GM18499 (cell line): ENCODE measurements around the gene HEBP1.

Experiments
- ATAC-seq: cut with Tn5 transposase; IDR thresholded peaks from one replicate; pipeline ENCODE4 v1.9.1; 2021; ENCODE audit warnings: moderate number of reproducible peaks; ENCODE audit not compliant: insufficient read depth, unreplicated experiment

HEBP1 gene

GRCh38 chr12:13026286-13026685 lies 26.2 kb upstream of the HEBP1 start:
- no peak for ATAC-seq

- ATAC-seq, result no peak
These were observed 24.5 kb upstream of the HEBP1 start for GRCh38 chr12:13024531-13024916.

- ATAC-seq, result no peak
These were observed 23.9 kb upstream of the HEBP1 start for GRCh38 chr12:13023811-13024530.

- ATAC-seq, result no peak
These were observed 22.8 kb upstream of the HEBP1 start for GRCh38 chr12:13022851-13023271.

- no peak for ATAC-seq
These were observed 11.0 kb upstream of the HEBP1 start for GRCh38 chr12:13011098-13011497.

- no peak for ATAC-seq
These were observed 8.8 kb upstream of the HEBP1 start for GRCh38 chr12:13008741-13009380.

- ATAC-seq, result no peak
These were observed 7.6 kb upstream of the HEBP1 start for GRCh38 chr12:13007496-13008233.

- no peak for ATAC-seq
These were observed 5.6 kb upstream of the HEBP1 start for GRCh38 chr12:13005649-13006048.

- no peak for ATAC-seq
These were observed 4.9 kb upstream of the HEBP1 start for GRCh38 chr12:13004986-13005385.

- no peak for ATAC-seq
These were observed 4.3 kb upstream of the HEBP1 start for GRCh38 chr12:13004361-13004760.

GRCh38 chr12:13002301-13003097 lies 2.4 kb upstream of the HEBP1 start:
- ATAC-seq, result no peak

GRCh38 chr12:13001775-13002040 lies 1.6 kb upstream of the HEBP1 start:
- no peak for ATAC-seq

- ATAC-seq, result no peak
These were observed 1.1 kb upstream of the HEBP1 start for GRCh38 chr12:13000925-13001774.

GRCh38 chr12:13000616-13000924 lies 505 bp upstream of the HEBP1 start:
- no peak for ATAC-seq

- ATAC-seq, result no peak
These were observed 650 bp downstream of the HEBP1 start for GRCh38 chr12:12999271-12999958.

GRCh38 chr12:12998248-12998647 lies 1.8 kb downstream of the HEBP1 start:
- ATAC-seq, result no peak

GRCh38 chr12:12997734-12998133 lies 2.3 kb downstream of the HEBP1 start:
- ATAC-seq, result no peak

- ATAC-seq, result no peak
These were observed 2.9 kb downstream of the HEBP1 start for GRCh38 chr12:12997156-12997555.

- no peak for ATAC-seq
These were observed 3.9 kb downstream of the HEBP1 start for GRCh38 chr12:12996209-12996608.

GRCh38 chr12:12995088-12995487 lies 5.0 kb downstream of the HEBP1 start:
- ATAC-seq, result no peak
